ENCODE data around the gene GPANK1. TPM values are rescaled to one million over a fixed set of nuclear protein-coding genes. Genes with fewer than 3 reads are reported as not detected.
A peak's percentile ranks its signal among the peaks of the same experiment; 100 is the strongest.

The GPANK1 gene
- total and polyA plus RNA-seq, 2 of the 13 experiments (the other 11 are each of a cell fraction or from before 2014, with no cell fraction given): 15.4 to 22.8 TPM

GRCh38 chr6:31702819-31703716 is 38.3 kb upstream of the GPANK1 start, which contains the start of gene ABHD16A (continued):
- TF ChIP-seq DBP (CRISPR knock-in tag; IDR thresholded peaks at IDR 0.05; ENCODE audit: not compliant biosample characterization) (peak; percentile 41), ZNF430 (CRISPR knock-in tag; IDR thresholded peaks at IDR 0.05) (peak; percentile 8; the same call in 1 of the 2 replicates), EEA1 (CRISPR knock-in tag; IDR thresholded peaks at IDR 0.05; ENCODE audit: borderline replicate concordance) (peak; percentile 54; the same call in 1 of the 2 replicates), ZNF143 (CRISPR knock-in tag; IDR thresholded peaks at IDR 0.05) (no peak), FUBP1 (CRISPR knock-in tag; IDR thresholded peaks at IDR 0.05; ENCODE audit: borderline replicate concordance) (no peak), HNRNPLL (IDR thresholded peaks at IDR 0.05; ENCODE audit: low read depth, low read length, poor library complexity, severe bottlenecking) (peak; percentile 95), DDIT3 (CRISPR knock-in tag; IDR thresholded peaks at IDR 0.05) (peak; percentile 82; the same call in 1 of the 2 replicates), HIC2 (CRISPR knock-in tag; IDR thresholded peaks at IDR 0.05; ENCODE audit: low read depth) (no peak), MLLT10 (CRISPR knock-in tag; IDR thresholded peaks at IDR 0.05) (no peak), NCOR1 (IDR thresholded peaks at IDR 0.05; ENCODE audit: borderline replicate concordance, low read length) (no peak; the same call in 1 of the 2 replicates), ZNF558 (CRISPR knock-in tag; IDR thresholded peaks at IDR 0.05; ENCODE audit: borderline replicate concordance) (no peak; the same call in 1 of the 2 replicates), KDM3A (CRISPR knock-in tag; IDR thresholded peaks at IDR 0.05; ENCODE audit: low read depth) (peak; percentile 67; the same call in 1 of the 2 replicates), ZNF350 (CRISPR knock-in tag; IDR thresholded peaks at IDR 0.05; ENCODE audit: borderline replicate concordance, low read depth) (peak; percentile 85), SALL2 (CRISPR knock-in tag; IDR thresholded peaks at IDR 0.05) (peak; percentile 52; the same call in 1 of the 2 replicates), GLI4 (CRISPR knock-in tag; IDR thresholded peaks at IDR 0.05; ENCODE audit: borderline replicate concordance) (no peak), FIP1L1 (IDR thresholded peaks at IDR 0.05; ENCODE audit: borderline replicate concordance, insufficient read depth, low read depth, low read length) (no peak), RAD51 (IDR thresholded peaks at IDR 0.05; ENCODE audit: borderline replicate concordance) (no peak), ZNF260 (CRISPR knock-in tag; IDR thresholded peaks at IDR 0.05; ENCODE audit: borderline replicate concordance, low read depth) (no peak), TFE3 (CRISPR knock-in tag; IDR thresholded peaks at IDR 0.05) (peak; percentile 31; the same call in 1 of the 2 replicates)

All from HepG2 (cell line).